OCI-LY7 (cell line): ENCODE data around the gene MALRD1.

Experiments used
- EZH2phosphoT487 ChIP-seq: fragments of 200-600 bp; sonication (generic); IDR thresholded peaks from 2 replicates; pipeline ENCODE4 v1.6.1; 2018; ENCODE audit warnings: low read depth, borderline replicate concordance, mild to moderate bottlenecking, mixed run types, antibody characterized with exemption, low read length, moderate library complexity, mixed read lengths
- TF ChIP-seq, protein P1 (sequence below): fragments of 200-600 bp; sonication (generic); conservative IDR thresholded peaks from 2 replicates; pipeline ENCODE4 v1.5.1; 2014; ENCODE audit warnings: mild to moderate bottlenecking, antibody characterized with exemption, low read length, moderate library complexity, mixed read lengths

- TF ChIP-seq, protein P1, sequence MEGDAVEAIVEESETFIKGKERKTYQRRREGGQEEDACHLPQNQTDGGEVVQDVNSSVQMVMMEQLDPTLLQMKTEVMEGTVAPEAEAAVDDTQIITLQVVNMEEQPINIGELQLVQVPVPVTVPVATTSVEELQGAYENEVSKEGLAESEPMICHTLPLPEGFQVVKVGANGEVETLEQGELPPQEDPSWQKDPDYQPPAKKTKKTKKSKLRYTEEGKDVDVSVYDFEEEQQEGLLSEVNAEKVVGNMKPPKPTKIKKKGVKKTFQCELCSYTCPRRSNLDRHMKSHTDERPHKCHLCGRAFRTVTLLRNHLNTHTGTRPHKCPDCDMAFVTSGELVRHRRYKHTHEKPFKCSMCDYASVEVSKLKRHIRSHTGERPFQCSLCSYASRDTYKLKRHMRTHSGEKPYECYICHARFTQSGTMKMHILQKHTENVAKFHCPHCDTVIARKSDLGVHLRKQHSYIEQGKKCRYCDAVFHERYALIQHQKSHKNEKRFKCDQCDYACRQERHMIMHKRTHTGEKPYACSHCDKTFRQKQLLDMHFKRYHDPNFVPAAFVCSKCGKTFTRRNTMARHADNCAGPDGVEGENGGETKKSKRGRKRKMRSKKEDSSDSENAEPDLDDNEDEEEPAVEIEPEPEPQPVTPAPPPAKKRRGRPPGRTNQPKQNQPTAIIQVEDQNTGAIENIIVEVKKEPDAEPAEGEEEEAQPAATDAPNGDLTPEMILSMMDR, result no peak
- no peak for TF ChIP-seq EZH2phosphoT487
Measured at GRCh38 chr10:19426034-19426433, 377.4 kb downstream of the MALRD1 start.
